Neutrophil (primary cell): ENCODE results near the gene BRF1.
"Not testable (repeated sequence)": the region's sequence is repeated elsewhere in the genome, so short reads cannot be mapped to it uniquely, and the experiment has no call there.

ENCODE experiments used
- H3K27ac ChIP-seq: fragments of 200-600 bp; sonication (generic); 2 replicates; pipeline ENCODE4 v1.5.1; 2016; ENCODE audit warnings: mild to moderate bottlenecking, moderate library complexity
- H3K27me3 ChIP-seq: fragments of 200-600 bp; sonication (generic); 2 replicates; pipeline ENCODE4 v1.6.0; 2016; ENCODE audit warnings: mild to moderate bottlenecking
- H3K36me3 ChIP-seq: fragments of 200-600 bp; sonication (generic); 2 replicates; pipeline ENCODE4 v1.5.1; 2017
- H3K4me1 ChIP-seq, 2 experiments: fragments of 200-600 bp in 1 of 2; sonication (generic) in 1 of 2; 1 replicate in 1 of 2; 2 replicates in 1 of 2; pipeline versions ENCODE4 v1.5.1 to v1.6.1; 2013 to 2016; ENCODE audit warnings: low read depth in 1 of 2, low read length in 1 of 2, mild to moderate bottlenecking in 1 of 2, moderate library complexity in 1 of 2; ENCODE audit not compliant: control insufficient read depth in 1 of 2, insufficient read depth in 1 of 2
- H3K4me3 ChIP-seq, 2 experiments: fragments of 200-600 bp in 1 of 2; sonication (generic) in 1 of 2; 1 replicate in 1 of 2; 2 replicates in 1 of 2; pipeline ENCODE4 v1.5.1; 2013 to 2016; ENCODE audit warnings: low read depth in 1 of 2, low read length in 1 of 2, mild to moderate bottlenecking in 1 of 2, moderate library complexity in 1 of 2
- H3K9me3 ChIP-seq: fragments of 200-600 bp; sonication (generic); 2 replicates; pipeline ENCODE4 v1.5.1; 2016
- TF ChIP-seq, protein P1 (sequence below): fragments of 200-600 bp; sonication (generic); IDR thresholded peaks from 2 replicates; pipeline ENCODE4 v1.5.1; 2016; ENCODE audit warnings: antibody characterized with exemption

Gene BRF1

DNA sequence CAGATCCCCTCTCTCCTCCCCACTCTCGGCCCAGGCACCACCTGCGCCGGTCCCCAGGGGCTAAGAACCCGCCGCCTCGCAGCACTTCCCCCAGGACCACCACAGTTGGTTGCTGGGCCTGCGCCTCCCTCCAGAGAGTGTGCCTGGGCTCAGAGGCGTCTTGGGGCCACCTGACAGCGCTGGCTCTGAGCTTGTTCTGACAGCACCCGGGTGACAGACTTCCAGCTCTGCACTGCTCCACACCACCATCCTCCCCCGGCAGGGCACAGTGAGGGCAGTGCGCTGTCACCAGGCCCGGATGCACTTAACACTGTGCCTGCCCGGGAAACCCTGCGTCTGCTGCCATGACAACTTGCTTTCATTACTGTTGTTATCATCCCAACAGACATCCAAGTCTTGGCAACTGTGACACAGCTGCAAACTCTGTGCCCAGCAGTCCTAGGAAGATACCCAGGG is 6.6 kb downstream of the BRF1 start:
- Histone ChIP-seq H3K4me1 (peaks cover 22 to 24% of the 10 kb centered on the region in 2 experiments), H3K27me3 (peaks cover 40% of the 10 kb centered on the region), H3K27ac (no peak overlapping the region), H3K36me3 (no peaks in the 10 kb centered on the region), H3K9me3 (no peaks in the 10 kb centered on the region), H3K4me3 (no peak overlapping the region)
- TF ChIP-seq, protein P1, sequence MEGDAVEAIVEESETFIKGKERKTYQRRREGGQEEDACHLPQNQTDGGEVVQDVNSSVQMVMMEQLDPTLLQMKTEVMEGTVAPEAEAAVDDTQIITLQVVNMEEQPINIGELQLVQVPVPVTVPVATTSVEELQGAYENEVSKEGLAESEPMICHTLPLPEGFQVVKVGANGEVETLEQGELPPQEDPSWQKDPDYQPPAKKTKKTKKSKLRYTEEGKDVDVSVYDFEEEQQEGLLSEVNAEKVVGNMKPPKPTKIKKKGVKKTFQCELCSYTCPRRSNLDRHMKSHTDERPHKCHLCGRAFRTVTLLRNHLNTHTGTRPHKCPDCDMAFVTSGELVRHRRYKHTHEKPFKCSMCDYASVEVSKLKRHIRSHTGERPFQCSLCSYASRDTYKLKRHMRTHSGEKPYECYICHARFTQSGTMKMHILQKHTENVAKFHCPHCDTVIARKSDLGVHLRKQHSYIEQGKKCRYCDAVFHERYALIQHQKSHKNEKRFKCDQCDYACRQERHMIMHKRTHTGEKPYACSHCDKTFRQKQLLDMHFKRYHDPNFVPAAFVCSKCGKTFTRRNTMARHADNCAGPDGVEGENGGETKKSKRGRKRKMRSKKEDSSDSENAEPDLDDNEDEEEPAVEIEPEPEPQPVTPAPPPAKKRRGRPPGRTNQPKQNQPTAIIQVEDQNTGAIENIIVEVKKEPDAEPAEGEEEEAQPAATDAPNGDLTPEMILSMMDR = no peak

DNA sequence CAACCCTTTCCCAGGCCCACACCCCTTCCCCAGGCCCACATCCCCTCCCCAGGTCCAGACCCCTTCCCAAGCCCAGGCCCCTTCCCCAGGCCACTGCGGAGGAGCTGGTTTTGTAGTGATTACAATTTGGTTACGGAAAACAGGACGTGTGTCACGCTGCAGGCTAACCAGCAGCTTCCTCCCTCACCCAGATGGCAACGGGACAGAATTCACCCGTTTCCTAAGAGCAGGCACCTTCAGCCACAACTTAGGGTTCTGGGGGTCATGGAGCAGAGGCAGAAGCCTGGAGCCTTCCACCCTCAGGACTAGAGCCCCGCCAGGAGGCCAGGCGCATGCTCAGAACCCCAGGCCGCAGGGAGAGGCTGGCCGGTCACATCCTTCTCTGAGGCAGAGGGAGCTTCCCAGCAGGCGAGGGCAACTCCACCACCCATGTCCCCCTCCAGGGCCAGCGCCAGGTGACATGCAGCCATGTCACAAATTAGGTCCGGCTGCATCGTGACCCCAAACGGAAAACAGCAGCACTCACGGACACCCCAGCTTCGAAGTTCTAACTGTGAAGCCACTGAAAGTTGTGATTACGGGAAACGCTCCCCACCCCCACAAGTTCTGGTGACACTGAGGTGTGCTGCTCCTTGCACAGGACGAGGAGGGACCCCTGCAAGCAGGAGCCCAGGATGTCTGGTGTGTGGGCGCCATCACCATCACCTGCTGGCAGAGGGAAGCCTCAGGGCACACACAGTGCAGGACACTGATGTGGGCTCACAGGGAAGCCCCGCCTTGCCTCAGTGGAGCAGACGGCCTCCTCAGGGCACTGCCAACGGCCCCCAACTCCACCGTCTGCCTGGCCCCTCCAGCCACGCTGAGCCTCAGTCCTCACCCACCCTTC is 7.7 kb downstream of the BRF1 start:
- H3K9me3 ChIP-seq = no peaks in the 10 kb centered on the region
- TF ChIP-seq, protein P1 = no peak
- no peaks in the 10 kb centered on the region for H3K36me3 ChIP-seq
- no peak overlapping the region for H3K4me3 ChIP-seq
- H3K4me1 ChIP-seq = peaks cover 20 to 24% of the 10 kb centered on the region in 2 experiments
- H3K27ac ChIP-seq = no peak overlapping the region
- peaks cover 40% of the 10 kb centered on the region for H3K27me3 ChIP-seq

DNA sequence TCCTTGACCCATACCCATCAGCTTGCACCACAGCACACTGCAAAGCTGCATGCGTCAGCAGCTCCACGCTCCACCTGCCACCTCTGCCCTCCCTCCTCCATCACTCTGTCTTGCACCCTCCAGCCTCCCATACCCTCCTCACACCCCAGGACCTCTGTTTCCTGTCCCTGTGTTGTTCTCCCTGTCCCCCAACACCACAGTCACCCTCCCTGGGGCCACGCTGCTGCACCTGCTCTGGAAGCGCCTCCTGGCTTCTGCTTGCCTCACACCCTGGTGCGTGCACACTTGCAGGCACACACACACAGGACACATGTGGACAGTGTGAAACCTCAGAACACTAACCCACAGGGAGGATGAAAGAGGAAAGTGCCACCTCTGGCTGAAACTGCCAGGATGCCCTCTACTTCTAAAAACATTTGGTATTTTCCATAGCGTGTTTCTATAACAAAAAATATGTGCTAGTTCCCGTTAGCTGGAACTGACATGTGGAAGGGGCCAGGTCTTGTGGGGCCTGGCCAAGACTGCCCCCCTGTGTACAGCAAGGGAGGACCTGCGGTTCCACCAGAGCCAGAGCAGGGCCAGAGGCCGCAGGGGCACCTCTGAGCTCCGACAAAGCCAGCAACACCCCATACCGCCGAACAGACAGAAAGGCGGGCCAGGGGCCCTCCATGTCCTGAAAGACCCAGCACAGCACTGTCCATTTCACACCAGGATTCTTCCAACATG is 10.0 kb downstream of the BRF1 start:
- H3K4me3 ChIP-seq = no peak overlapping the region
- no peaks in the 10 kb centered on the region for H3K9me3 ChIP-seq
- peaks cover 20 to 24% of the 10 kb centered on the region in 2 experiments for H3K4me1 ChIP-seq
- TF ChIP-seq, protein P1 = no peak
- H3K27me3 ChIP-seq = peaks cover 40% of the 10 kb centered on the region
- no peaks in the 10 kb centered on the region for H3K36me3 ChIP-seq
- no peak overlapping the region for H3K27ac ChIP-seq

DNA sequence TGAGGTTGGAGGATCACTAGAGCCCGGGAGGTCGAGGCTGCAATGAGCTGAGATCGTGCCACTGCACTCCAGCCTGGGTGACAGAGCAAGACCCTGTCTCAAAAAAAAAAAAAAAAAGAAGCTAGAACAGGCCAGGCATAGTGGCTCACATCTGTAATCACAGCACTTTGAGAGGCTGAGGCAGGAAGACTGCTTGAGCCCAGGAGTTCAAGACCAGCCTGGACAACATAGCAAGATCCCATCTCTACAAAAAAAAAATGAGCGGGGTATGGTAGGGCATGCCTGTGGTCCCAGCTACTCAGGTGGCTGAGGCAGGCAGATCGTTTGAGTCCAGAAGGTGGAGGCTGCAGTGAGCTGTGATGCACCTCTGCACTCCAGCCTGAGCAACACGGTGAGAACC is 11.9 kb downstream of the BRF1 start:
- not testable (repeated sequence) for H3K9me3 ChIP-seq, H3K27ac ChIP-seq, H3K36me3 ChIP-seq, H3K4me3 ChIP-seq
- H3K4me1 ChIP-seq = peaks cover 20 to 24% of the 10 kb centered on the region in 2 experiments
- H3K27me3 ChIP-seq = peaks cover 34% of the 10 kb centered on the region

DNA sequence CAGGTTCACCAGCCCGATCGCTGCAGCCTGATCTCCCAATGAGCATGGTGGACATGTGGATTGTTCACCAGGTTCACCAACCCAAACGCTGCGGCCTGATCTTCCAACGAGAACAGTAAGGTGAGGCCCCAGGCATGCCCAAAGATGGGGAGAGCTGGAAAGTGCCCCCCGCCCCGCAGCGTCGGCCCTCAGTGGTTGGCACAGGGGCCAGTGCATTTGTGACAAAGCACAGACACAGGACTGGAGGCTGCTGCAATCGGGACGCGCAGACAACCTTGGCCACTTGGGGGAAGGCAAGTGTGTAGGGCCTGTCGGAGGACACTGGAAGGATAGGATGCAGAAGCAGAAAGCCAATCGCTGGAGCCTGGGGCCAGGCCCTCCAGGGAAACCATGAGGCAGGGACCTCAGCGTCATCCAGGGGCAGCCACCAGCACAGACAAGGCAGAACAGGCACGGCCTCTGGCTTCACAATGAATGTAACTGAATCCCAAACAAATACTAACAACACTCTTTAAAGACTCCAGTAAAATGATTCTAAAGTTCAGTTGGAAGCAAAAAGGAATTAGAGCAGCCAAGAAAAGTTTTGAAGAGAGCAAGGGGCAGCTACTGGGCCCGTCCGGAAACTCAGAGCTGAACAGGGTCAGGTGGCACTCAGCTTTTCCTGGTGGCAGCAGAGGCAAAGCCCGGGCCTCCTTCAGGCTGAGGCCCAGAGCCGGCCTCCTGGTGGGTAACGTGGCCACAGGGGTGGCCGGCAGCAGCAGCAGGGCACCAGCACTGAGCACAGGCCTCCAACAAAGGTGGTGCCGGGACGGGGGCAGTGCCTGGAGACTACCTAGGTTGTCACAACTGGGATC is 13.3 kb downstream of the BRF1 start:
- H3K27me3 ChIP-seq = peaks cover 19% of the 10 kb centered on the region
- H3K36me3 ChIP-seq = no peaks in the 10 kb centered on the region
- no peak overlapping the region for H3K4me3 ChIP-seq
- TF ChIP-seq, protein P1 = no peak
- H3K9me3 ChIP-seq = no peaks in the 10 kb centered on the region
- peaks cover 13 to 14% of the 10 kb centered on the region in 2 experiments for H3K4me1 ChIP-seq
- H3K27ac ChIP-seq = no peak overlapping the region
